OCI-LY7 (cell line): ENCODE results near the gene THAP7.

ENCODE experiments used
- EZH2phosphoT487 ChIP-seq: fragments of 200-600 bp; sonication (generic); IDR thresholded peaks from 2 replicates; pipeline ENCODE4 v1.6.1; 2018; ENCODE audit warnings: low read depth, borderline replicate concordance, mild to moderate bottlenecking, mixed run types, antibody characterized with exemption, low read length, moderate library complexity, mixed read lengths
- TF ChIP-seq, protein P1 (sequence below): fragments of 200-600 bp; sonication (generic); conservative IDR thresholded peaks from 2 replicates; pipeline ENCODE4 v1.5.1; 2014; ENCODE audit warnings: mild to moderate bottlenecking, antibody characterized with exemption, low read length, moderate library complexity, mixed read lengths

DNA sequence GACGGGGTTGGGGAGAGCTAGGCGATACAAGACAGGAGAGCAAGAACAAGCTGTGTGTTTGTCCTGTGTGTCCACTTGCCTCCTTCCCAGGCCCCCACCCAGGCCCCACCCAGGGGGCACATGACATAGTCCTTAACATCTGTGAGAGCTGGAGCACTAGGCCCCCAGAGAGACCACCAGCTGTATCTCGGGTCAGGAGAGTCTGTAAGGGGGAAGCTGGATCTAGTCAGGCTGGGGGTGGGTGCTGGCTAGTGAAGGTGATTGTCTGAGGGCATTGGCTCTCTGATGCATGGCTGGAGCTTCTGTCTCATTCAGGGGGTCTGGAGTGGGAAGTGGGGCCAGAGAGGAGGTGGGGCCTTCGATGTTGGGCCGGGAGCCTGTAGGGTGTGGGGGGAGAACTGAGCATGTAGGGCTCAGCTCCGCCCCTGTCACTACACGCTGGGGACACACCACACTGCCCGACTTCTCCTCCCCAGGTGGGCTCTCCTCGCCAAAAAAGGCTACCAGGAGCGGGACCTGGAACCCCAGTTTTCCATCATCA is 13.6 kb upstream of the THAP7 start:
- TF ChIP-seq, protein P1, sequence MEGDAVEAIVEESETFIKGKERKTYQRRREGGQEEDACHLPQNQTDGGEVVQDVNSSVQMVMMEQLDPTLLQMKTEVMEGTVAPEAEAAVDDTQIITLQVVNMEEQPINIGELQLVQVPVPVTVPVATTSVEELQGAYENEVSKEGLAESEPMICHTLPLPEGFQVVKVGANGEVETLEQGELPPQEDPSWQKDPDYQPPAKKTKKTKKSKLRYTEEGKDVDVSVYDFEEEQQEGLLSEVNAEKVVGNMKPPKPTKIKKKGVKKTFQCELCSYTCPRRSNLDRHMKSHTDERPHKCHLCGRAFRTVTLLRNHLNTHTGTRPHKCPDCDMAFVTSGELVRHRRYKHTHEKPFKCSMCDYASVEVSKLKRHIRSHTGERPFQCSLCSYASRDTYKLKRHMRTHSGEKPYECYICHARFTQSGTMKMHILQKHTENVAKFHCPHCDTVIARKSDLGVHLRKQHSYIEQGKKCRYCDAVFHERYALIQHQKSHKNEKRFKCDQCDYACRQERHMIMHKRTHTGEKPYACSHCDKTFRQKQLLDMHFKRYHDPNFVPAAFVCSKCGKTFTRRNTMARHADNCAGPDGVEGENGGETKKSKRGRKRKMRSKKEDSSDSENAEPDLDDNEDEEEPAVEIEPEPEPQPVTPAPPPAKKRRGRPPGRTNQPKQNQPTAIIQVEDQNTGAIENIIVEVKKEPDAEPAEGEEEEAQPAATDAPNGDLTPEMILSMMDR, result no peak
- no peak for TF ChIP-seq EZH2phosphoT487
